GM12874 (cell line): Measurements from ENCODE around the gene RAD23B.

ENCODE experiments used
- TF ChIP-seq, protein P1 (sequence below): IDR thresholded peaks from 2 replicates; pipeline ENCODE4 v1.5.1; 2011; ENCODE audit warnings: low read depth, mild to moderate bottlenecking, control low read depth, low read length, moderate library complexity; ENCODE audit not compliant: insufficient read depth

RAD23B gene

DNA sequence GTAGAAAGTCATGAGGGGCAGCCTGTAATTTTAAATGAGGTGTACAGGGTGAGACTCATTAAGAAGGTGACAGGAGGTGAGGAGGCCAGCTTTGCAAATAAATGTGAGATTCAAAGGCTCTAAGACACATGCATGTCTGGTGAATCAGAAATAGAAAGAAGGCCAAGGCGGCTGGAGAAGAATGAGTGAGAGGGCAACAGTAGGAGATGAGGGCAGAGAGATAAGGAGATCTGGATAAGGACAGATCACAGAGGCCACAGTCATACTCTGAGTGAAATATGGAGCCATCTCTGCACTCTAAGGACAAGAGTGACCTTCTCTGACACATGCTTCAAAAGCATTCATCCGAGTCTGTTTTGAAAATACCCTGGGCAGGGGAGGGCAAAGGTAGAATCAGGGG is 90.7 kb downstream of the RAD23B start:
- TF ChIP-seq, protein P1, sequence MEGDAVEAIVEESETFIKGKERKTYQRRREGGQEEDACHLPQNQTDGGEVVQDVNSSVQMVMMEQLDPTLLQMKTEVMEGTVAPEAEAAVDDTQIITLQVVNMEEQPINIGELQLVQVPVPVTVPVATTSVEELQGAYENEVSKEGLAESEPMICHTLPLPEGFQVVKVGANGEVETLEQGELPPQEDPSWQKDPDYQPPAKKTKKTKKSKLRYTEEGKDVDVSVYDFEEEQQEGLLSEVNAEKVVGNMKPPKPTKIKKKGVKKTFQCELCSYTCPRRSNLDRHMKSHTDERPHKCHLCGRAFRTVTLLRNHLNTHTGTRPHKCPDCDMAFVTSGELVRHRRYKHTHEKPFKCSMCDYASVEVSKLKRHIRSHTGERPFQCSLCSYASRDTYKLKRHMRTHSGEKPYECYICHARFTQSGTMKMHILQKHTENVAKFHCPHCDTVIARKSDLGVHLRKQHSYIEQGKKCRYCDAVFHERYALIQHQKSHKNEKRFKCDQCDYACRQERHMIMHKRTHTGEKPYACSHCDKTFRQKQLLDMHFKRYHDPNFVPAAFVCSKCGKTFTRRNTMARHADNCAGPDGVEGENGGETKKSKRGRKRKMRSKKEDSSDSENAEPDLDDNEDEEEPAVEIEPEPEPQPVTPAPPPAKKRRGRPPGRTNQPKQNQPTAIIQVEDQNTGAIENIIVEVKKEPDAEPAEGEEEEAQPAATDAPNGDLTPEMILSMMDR, result no peak

GRCh38 chr9:107375001-107375400 is 91.9 kb downstream of the RAD23B start:
- TF ChIP-seq, protein P1, result no peak

DNA sequence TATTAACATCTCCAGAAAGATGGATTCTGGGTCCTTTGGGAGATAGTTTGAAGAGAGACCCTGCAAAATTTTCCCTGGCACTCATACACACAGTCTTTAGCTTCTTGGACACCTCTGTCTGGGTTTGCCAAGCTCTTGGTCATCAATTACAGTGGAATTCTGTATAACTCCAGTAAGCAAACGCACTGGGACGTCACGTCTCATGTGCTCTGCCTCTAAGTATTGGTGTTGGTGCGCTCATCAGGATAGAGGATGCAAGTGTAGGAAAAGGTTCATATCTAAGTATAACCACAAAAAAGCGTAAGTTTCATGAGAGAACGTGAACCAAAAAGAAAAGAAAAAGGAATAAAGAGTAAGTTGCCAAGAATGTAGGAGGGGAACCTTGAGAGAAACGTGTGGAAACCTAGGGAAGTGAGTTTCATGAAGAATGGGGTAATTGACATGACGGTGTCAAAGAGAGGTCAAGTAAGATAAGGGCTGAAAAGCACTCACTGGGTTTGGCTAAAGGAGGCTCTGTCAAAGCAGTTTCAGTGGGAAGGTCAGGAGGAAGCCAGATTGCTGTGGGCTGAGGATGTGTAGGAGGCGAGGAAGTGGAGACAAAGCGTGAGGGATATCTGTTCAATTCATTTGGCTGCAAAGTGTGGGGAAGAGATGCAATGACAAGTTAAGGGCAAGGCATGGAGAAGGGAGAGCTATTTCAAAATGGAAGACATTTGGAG is 92.7 kb downstream of the RAD23B start:
- TF ChIP-seq, protein P1, result no peak

GRCh38 chr9:107378006-107378405 is 94.9 kb downstream of the RAD23B start:
- TF ChIP-seq, protein P1, result no peak
